ENCODE data around the gene SCG2. TPM values are rescaled to one million over a fixed set of nuclear protein-coding genes. Genes with fewer than 3 reads are reported as not detected.

The SCG2 gene
- total and polyA plus RNA-seq, 2 experiments from 2014 or later, result not detected

- Histone ChIP-seq H3K27ac (no peak overlapping the region), H3K36me3 (no peaks in the 10 kb centered on the region), H3K4me1 (ENCODE audit: low read depth) (no peaks in the 10 kb centered on the region), H3K4me3 (no peak overlapping the region), H3K9me3 (ENCODE audit: low read depth) (no peaks in the 10 kb centered on the region), H3K27me3 (no peaks in the 10 kb centered on the region)
- no peak for TF ChIP-seq CTCF (IDR thresholded peaks at IDR 0.05; ENCODE audit: low read depth, low read length)
- no peak for DNase-seq (ENCODE audit: low read depth in 1 of 2, low spot score in 1 of 2)
Measured at GRCh38 chr2:223644136-223644535, 42.0 kb upstream of the SCG2 start.

GRCh38 chr2:223643309-223643708, 41.1 kb upstream of the SCG2 start:
- DNase-seq (ENCODE audit: low read depth in 1 of 2, low spot score in 1 of 2), result no peak
- H3K4me1 ChIP-seq (ENCODE audit: low read depth), result no peaks in the 10 kb centered on the region
- no peak overlapping the region for H3K4me3 ChIP-seq
- no peaks in the 10 kb centered on the region for H3K9me3 ChIP-seq (ENCODE audit: low read depth)
- H3K27ac ChIP-seq, result no peak overlapping the region
- no peak for TF ChIP-seq CTCF (IDR thresholded peaks at IDR 0.05; ENCODE audit: low read depth, low read length)
- H3K27me3 ChIP-seq, result no peaks in the 10 kb centered on the region
- no peaks in the 10 kb centered on the region for H3K36me3 ChIP-seq

GRCh38 chr2:223642506-223642905, 40.3 kb upstream of the SCG2 start:
- no peak for TF ChIP-seq CTCF (IDR thresholded peaks at IDR 0.05; ENCODE audit: low read depth, low read length)
- Histone ChIP-seq H3K4me3 (no peak overlapping the region), H3K4me1 (ENCODE audit: low read depth) (no peaks in the 10 kb centered on the region), H3K27me3 (no peaks in the 10 kb centered on the region), H3K36me3 (no peaks in the 10 kb centered on the region), H3K27ac (no peak overlapping the region), H3K9me3 (ENCODE audit: low read depth) (no peaks in the 10 kb centered on the region)
- no peak for DNase-seq (ENCODE audit: low read depth in 1 of 2, low spot score in 1 of 2)

- Histone ChIP-seq H3K9me3 (ENCODE audit: low read depth) (no peaks in the 10 kb centered on the region), H3K36me3 (no peaks in the 10 kb centered on the region), H3K27ac (no peak overlapping the region), H3K27me3 (no peaks in the 10 kb centered on the region), H3K4me3 (no peak overlapping the region), H3K4me1 (ENCODE audit: low read depth) (no peaks in the 10 kb centered on the region)
- no peak for TF ChIP-seq CTCF (IDR thresholded peaks at IDR 0.05; ENCODE audit: low read depth, low read length)
- no peak for DNase-seq (ENCODE audit: low read depth in 1 of 2, low spot score in 1 of 2)
Measured at GRCh38 chr2:223641082-223641481, 38.9 kb upstream of the SCG2 start.

GRCh38 chr2:223635080-223635479, 32.9 kb upstream of the SCG2 start:
- no peak overlapping the region for H3K4me3 ChIP-seq
- H3K4me1 ChIP-seq (ENCODE audit: low read depth), result no peaks in the 10 kb centered on the region
- no peak for TF ChIP-seq CTCF (IDR thresholded peaks at IDR 0.05; ENCODE audit: low read depth, low read length)
- H3K9me3 ChIP-seq (ENCODE audit: low read depth), result no peaks in the 10 kb centered on the region
- H3K27ac ChIP-seq, result no peak overlapping the region
- no peaks in the 10 kb centered on the region for H3K36me3 ChIP-seq
- no peaks in the 10 kb centered on the region for H3K27me3 ChIP-seq
- DNase-seq (ENCODE audit: low read depth in 1 of 2, low spot score in 1 of 2), result peak in 1 of 2 donors; percentile 40

- DNase-seq (ENCODE audit: low read depth in 1 of 2, low spot score in 1 of 2), result no peak
- H3K27ac ChIP-seq, result no peak overlapping the region
- H3K27me3 ChIP-seq, result no peaks in the 10 kb centered on the region
- H3K36me3 ChIP-seq, result no peaks in the 10 kb centered on the region
- H3K9me3 ChIP-seq (ENCODE audit: low read depth), result no peaks in the 10 kb centered on the region
- H3K4me1 ChIP-seq (ENCODE audit: low read depth), result no peaks in the 10 kb centered on the region
- H3K4me3 ChIP-seq, result no peak overlapping the region
- no peak for TF ChIP-seq CTCF (IDR thresholded peaks at IDR 0.05; ENCODE audit: low read depth, low read length)
Measured at GRCh38 chr2:223634238-223634637, 32.1 kb upstream of the SCG2 start.
